MM.1S (cell line): Measurements from ENCODE around the gene TBC1D14.

Experiments
- DNase-seq: peaks from one replicate; pipeline ENCODE4 v3.0.0-alpha.2; 2015
- H2AFZ ChIP-seq: fragments of 300-600 bp; sonication (generic); 2 replicates; pipeline ENCODE4 v1.6.0; 2016; ENCODE audit warnings: antibody characterized with exemption, low read length
- H3F3A ChIP-seq: fragments of 300-600 bp; sonication (generic); 2 replicates; pipeline ENCODE4 v1.6.1; 2016; ENCODE audit warnings: mild to moderate bottlenecking, antibody characterized with exemption, low read length, moderate library complexity, mixed read lengths; ENCODE audit not compliant: insufficient read depth
- H3K27ac ChIP-seq: fragments of 300-600 bp; sonication (generic); 2 replicates; pipeline ENCODE4 v1.5.1; 2016; ENCODE audit warnings: mild to moderate bottlenecking, low read length
- H3K27me3 ChIP-seq: fragments of 300-600 bp; sonication (generic); replicated peaks from 2 replicates; pipeline ENCODE4 v1.6.0; 2016; ENCODE audit warnings: low read length; ENCODE audit not compliant: insufficient read depth
- H3K36me3 ChIP-seq: fragments of 300-600 bp; sonication (generic); replicated peaks from 2 replicates; pipeline ENCODE4 v1.6.1; 2016; ENCODE audit warnings: mild to moderate bottlenecking, low read length, mixed read lengths; ENCODE audit not compliant: insufficient read depth
- H3K4me1 ChIP-seq: fragments of 300-600 bp; sonication (generic); 2 replicates; pipeline ENCODE4 v1.6.1; 2016; ENCODE audit warnings: low read length, mixed read lengths
- H3K4me2 ChIP-seq: fragments of 300-600 bp; sonication (generic); 2 replicates; pipeline ENCODE4 v1.6.0; 2016; ENCODE audit warnings: low read depth, low read length
- H3K4me3 ChIP-seq: fragments of 300-600 bp; sonication (generic); 2 replicates; pipeline ENCODE4 v1.5.1; 2016; ENCODE audit warnings: low read length, mixed read lengths
- H3K79me2 ChIP-seq: fragments of 300-600 bp; sonication (generic); 2 replicates; pipeline ENCODE4 v1.6.1; 2016; ENCODE audit warnings: mixed run types, low read length, mixed read lengths
- H3K9ac ChIP-seq: fragments of 300-600 bp; sonication (generic); 2 replicates; pipeline ENCODE4 v1.6.1; 2016; ENCODE audit warnings: low read length, mixed read lengths
- H3K9me2 ChIP-seq: fragments of 300-600 bp; sonication (generic); replicated peaks from 2 replicates; pipeline ENCODE4 v1.6.1; 2016; ENCODE audit warnings: mild to moderate bottlenecking, low read length, mixed read lengths; ENCODE audit not compliant: insufficient read depth
- H3K9me3 ChIP-seq: fragments of 300-600 bp; sonication (generic); replicated peaks from 2 replicates; pipeline ENCODE4 v1.6.1; 2016; ENCODE audit warnings: mild to moderate bottlenecking, low read length, mixed read lengths; ENCODE audit not compliant: insufficient read depth
- H4K20me1 ChIP-seq: fragments of 300-600 bp; sonication (generic); 2 replicates; pipeline ENCODE4 v1.6.1; 2016; ENCODE audit warnings: mild to moderate bottlenecking, low read length, moderate library complexity, mixed read lengths; ENCODE audit not compliant: insufficient read depth
- EZH2 ChIP-seq: fragments of 300-600 bp; sonication (generic); optimal IDR thresholded peaks from 2 replicates; pipeline ENCODE3; 2017; ENCODE audit warnings: low read depth, mild to moderate bottlenecking, antibody characterized with exemption, low read length, mixed read lengths
- EZH2phosphoT487 ChIP-seq: fragments of 300-600 bp; sonication (generic); IDR thresholded peaks from 2 replicates; pipeline ENCODE4 v1.6.1; 2018; ENCODE audit warnings: antibody characterized with exemption, low read length
- TF ChIP-seq, protein P1 (sequence below): fragments of 300-600 bp; sonication (generic); IDR thresholded peaks from 2 replicates; pipeline ENCODE4 v1.5.1; 2016; ENCODE audit warnings: antibody characterized with exemption, low read length, mixed read lengths

The TBC1D14 gene

DNA sequence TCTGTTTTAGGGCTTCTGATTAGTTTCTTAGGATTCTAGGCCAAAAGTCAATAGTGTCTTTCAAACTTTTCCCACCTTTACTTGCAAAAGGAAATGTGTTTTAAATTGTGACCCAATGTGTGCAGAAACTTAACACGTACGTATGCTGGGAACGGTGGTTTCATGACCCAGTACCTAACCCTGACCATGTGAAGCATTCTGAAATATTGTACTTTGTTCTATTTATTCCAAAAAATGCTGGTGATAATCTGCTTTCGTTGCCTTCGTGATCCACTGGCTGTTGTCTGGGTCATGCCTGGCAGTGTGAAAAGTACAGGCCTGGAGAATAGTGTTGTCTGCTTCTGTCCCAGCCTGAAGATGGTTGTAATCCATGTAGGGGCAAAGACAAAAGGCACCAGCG lies 106.9 kb downstream of the TBC1D14 start:
- H3K79me2 ChIP-seq: peaks cover 54% of the 10 kb centered on the region
- H3K36me3 ChIP-seq: peaks cover 18% of the 10 kb centered on the region

DNA sequence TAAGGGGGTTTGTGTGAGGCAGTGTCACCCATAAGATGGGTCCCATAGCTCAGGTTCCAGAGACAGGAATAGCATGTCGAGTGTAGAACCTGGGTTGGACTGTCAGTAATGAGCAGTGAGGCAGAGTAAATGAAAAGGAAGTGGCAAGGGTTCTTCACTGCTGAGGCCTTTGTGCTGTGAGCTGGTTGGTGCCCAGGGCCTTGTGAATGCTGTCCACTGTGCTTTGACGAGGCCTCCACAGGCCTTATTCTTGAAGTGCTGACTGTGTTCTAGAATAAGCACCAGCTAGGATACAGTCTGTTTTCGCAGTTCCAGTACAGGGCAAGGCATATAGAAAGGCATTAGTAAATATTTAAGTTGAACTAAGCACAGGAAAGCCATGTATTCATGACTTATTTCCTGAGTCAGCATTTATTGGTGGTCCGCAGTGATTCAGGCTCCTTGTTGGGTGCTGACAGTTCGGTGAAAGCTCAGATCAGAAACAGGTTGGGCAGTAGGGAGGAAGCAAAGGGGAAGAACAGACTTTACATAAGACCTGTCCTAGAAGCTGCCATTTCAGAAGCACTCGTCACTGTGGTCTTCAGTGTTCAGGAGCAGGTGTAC lies 107.9 kb downstream of the TBC1D14 start:
- Histone ChIP-seq H3K27me3 (no peaks in the 10 kb centered on the region), H3K9ac (no peak overlapping the region), H3K4me1 (peaks cover 11% of the 10 kb centered on the region), H3K9me3 (no peaks in the 10 kb centered on the region), H3K36me3 (peaks cover 18% of the 10 kb centered on the region), H4K20me1 (no peaks in the 10 kb centered on the region), H3K4me2 (no peak overlapping the region), H3K79me2 (peaks cover 58% of the 10 kb centered on the region), H2AFZ (no peak overlapping the region), H3F3A (no peaks in the 10 kb centered on the region), H3K4me3 (no peak overlapping the region), H3K9me2 (no peaks in the 10 kb centered on the region), H3K27ac (no peak overlapping the region)
- no peak for TF ChIP-seq EZH2phosphoT487
- no peak for TF ChIP-seq EZH2
- TF ChIP-seq, protein P1, sequence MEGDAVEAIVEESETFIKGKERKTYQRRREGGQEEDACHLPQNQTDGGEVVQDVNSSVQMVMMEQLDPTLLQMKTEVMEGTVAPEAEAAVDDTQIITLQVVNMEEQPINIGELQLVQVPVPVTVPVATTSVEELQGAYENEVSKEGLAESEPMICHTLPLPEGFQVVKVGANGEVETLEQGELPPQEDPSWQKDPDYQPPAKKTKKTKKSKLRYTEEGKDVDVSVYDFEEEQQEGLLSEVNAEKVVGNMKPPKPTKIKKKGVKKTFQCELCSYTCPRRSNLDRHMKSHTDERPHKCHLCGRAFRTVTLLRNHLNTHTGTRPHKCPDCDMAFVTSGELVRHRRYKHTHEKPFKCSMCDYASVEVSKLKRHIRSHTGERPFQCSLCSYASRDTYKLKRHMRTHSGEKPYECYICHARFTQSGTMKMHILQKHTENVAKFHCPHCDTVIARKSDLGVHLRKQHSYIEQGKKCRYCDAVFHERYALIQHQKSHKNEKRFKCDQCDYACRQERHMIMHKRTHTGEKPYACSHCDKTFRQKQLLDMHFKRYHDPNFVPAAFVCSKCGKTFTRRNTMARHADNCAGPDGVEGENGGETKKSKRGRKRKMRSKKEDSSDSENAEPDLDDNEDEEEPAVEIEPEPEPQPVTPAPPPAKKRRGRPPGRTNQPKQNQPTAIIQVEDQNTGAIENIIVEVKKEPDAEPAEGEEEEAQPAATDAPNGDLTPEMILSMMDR: no peak
- no peak for DNase-seq

More for the DNA sequence above, 106.9 kb downstream of the TBC1D14 start:
- no peak overlapping the region for H2AFZ ChIP-seq
- H3K9me3 ChIP-seq: no peaks in the 10 kb centered on the region
- H3K4me3 ChIP-seq: no peak overlapping the region
- peaks cover 11% of the 10 kb centered on the region for H3K4me1 ChIP-seq
- H3K4me2 ChIP-seq: no peak overlapping the region
- no peaks in the 10 kb centered on the region for H4K20me1 ChIP-seq
- DNase-seq: no peak
- no peaks in the 10 kb centered on the region for H3K9me2 ChIP-seq
- H3K27me3 ChIP-seq: no peaks in the 10 kb centered on the region
- TF ChIP-seq, protein P1: no peak
- no peak for TF ChIP-seq EZH2
- no peak for TF ChIP-seq EZH2phosphoT487
- H3K27ac ChIP-seq: no peak overlapping the region
- no peak overlapping the region for H3K9ac ChIP-seq
- H3F3A ChIP-seq: no peaks in the 10 kb centered on the region

DNA sequence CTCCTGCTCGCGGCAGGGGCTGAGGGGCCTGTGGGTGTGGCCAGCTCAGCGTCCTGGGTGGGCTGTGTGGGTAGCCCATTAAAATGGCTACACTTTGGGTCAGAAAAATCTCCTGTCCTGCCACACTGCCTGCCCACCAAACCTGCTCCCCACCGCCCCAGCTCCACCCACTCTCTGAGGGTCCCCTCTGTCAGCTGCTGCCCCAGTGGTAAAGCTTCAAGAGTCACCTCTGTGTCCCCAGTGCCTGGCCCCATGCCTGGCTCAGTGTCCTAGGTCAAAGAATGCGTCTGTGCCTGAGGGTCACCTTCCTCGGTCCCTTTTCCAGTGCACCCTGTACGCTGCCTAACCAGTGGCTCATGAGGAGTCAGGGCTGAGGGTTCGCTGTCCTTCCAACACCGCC lies 108.7 kb downstream of the TBC1D14 start:
- Histone ChIP-seq H4K20me1 (no peaks in the 10 kb centered on the region), H3K4me1 (peaks cover 9% of the 10 kb centered on the region), H3K27me3 (no peaks in the 10 kb centered on the region), H3K4me3 (no peak overlapping the region), H3K9ac (no peak overlapping the region), H3K79me2 (peaks cover 57% of the 10 kb centered on the region), H3K36me3 (peaks cover 11% of the 10 kb centered on the region), H2AFZ (no peak overlapping the region), H3K27ac (no peak overlapping the region), H3F3A (no peaks in the 10 kb centered on the region), H3K9me2 (no peaks in the 10 kb centered on the region), H3K9me3 (no peaks in the 10 kb centered on the region), H3K4me2 (no peak overlapping the region)
- no peak for DNase-seq
- no peak for TF ChIP-seq EZH2
- no peak for TF ChIP-seq EZH2phosphoT487
- TF ChIP-seq, protein P1: no peak
